ENCODE data around the gene CCDC9B.

Gene CCDC9B

GRCh38 chr15:40365624-40366456 lies 25.1 kb upstream of the CCDC9B start:
- DNase-seq (ENCODE audit: low read depth in 3 of 3): no peak

GRCh38 chr15:40365016-40365415 lies 24.3 kb upstream of the CCDC9B start:
- DNase-seq (ENCODE audit: low read depth in 3 of 3): no peak

GRCh38 chr15:40364251-40364650 lies 23.5 kb upstream of the CCDC9B start:
- no peak for DNase-seq (ENCODE audit: low read depth in 3 of 3)

DNA sequence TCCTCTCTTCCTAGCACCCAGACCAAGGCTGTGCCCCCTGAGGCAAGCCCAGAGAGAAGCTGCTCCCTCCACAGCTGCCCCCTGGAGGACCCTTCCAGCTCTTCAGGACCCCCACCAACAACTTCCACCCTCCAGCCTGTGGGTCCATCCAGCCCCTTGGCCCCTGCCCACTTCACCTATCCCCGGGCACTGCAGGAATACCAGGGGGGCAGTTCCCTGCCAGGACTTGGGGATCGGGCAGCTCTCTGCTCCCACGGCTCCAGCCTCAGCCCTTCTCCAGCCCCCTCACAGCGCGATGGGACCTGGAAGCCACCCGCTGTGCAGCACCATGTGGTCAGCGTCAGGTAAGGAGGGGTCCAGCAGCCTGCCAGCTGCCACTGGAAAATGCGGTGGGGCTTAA lies 22.9 kb upstream of the CCDC9B start:
- no peak for DNase-seq (ENCODE audit: low read depth in 3 of 3)

- no peak for DNase-seq (ENCODE audit: low read depth in 3 of 3)
Observed at GRCh38 chr15:40361640-40362039, 20.9 kb upstream of the CCDC9B start.

GRCh38 chr15:40360015-40360414 lies 19.3 kb upstream of the CCDC9B start:
- DNase-seq (ENCODE audit: low read depth in 3 of 3): no peak

- DNase-seq (ENCODE audit: low read depth in 3 of 3): peak in 1 of 3 experiments; percentile 27
Observed at GRCh38 chr15:40358471-40359353, 18.0 kb upstream of the CCDC9B start.

- peak; percentile 79 to 83 (median 81) for DNase-seq (ENCODE audit: low read depth in 3 of 3)
Observed at GRCh38 chr15:40357723-40358470, 17.2 kb upstream of the CCDC9B start, which contains the start of gene DISP2. DISP2 (plus strand) TSS chr15:40358219; CDS start chr15:40358322, 103 bp downstream.

- no peak for DNase-seq (ENCODE audit: low read depth in 3 of 3)
Observed at GRCh38 chr15:40357246-40357645, 16.5 kb upstream of the CCDC9B start.

DNA sequence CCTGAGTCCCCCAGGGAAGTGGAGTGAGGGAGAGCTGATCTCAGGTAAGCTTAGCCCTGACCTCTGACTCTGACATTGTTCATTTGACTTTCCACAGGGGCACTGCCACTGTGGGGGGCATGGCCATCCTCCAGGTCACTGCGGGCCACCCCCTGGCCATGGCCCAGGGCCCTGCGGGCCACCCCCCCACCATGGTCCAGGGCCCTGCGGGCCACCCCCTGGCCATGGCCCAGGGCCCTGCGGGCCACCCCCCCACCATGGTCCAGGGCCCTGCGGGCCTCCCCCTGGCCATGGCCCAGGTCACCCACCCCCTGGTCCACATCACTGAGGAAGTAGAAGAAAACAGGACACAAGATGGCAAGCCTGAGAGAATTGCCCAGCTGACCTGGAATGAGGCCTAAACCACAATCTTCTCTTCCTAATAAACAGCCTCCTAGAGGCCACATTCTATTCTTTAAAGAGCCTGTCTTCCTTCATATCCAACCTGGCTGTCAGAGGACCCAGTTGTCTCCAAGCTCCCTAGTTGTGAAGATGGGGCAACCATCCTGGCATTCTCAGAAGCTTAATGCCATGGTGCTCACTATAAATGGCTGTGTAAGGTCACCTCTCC lies 15.3 kb upstream of the CCDC9B start:
- no peak for DNase-seq (ENCODE audit: low read depth in 3 of 3)

DNA sequence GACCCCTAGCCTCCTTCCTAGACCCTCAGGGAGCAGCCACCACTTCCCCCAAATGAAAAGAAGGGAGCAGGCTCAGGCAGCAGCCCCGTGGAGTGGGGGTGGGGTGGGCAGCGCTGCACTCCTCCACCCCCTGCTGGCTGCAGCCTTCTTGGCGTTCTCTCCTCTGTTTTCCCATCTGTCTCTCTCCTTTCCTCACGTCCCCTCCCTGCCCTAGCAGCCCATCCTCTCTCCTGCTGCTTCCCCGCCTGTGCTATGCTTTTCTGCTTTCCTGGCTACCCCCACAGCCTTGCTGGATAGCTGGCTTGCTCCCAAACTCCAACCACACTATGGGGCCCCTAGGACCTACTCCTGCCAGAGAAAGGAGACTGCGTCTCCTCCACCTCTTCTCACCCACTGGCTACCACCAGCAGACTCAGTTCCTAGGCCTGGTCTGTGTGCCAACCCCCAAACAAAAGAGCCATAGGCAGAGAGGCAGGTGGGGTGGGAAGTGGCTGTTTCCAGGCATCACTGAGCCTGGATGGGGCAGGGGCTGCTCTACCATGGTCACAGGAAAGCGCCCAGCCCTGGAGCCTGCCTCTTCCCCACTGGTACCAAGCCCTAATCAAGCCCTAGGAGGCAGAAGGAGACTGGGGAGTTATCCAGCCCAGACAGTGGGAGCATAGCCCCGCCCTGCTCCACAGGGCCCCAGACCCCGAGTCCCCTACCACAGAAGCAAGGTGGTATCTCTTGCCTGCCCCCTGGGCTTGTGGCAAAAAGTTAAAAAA lies 13.9 kb upstream of the CCDC9B start:
- DNase-seq (ENCODE audit: low read depth in 3 of 3): no peak

DNA sequence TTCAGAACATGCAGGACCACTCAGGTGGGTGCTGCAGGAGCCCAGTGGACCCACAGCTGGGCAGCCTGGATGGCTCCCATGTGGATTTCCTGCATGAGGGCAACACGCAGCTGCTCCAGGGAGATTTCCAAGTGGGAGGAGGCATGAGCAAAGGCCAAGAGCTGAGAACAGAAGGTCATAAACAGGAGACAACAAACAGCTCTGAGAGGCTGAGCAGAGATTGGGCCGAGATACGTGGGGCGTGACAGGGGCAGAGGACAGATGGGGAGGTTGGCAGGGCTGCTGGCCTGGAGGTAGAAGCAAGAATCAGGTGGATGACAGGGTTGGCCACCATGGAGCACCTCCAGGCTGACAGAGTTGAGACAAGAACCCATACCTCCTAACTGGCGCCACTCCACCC lies 13.0 kb upstream of the CCDC9B start:
- no peak for DNase-seq (ENCODE audit: low read depth in 3 of 3)

- no peak for DNase-seq (ENCODE audit: low read depth in 3 of 3)
Observed at GRCh38 chr15:40352281-40352901, 11.7 kb upstream of the CCDC9B start.

DNA sequence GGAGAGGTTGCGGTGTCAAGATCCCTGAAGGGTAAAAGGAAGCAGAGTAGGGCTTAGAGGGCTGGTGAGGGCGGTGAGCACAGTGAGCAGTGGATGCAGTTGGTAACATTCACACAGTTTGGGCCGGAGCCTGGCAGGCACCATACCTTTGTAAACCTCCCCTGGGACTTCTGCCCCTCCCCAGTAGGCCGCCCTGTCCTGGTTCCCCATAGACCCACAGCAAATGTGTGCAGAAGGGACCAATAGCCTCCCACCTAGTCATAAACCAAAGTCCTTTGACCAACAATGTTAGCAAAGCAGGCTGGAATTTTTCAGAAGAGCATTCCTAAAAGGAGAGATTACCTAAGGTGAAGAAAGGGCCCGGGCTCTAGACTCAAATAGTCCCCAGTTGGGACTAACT lies 8.4 kb upstream of the CCDC9B start:
- no peak for DNase-seq (ENCODE audit: low read depth in 3 of 3)

DNA sequence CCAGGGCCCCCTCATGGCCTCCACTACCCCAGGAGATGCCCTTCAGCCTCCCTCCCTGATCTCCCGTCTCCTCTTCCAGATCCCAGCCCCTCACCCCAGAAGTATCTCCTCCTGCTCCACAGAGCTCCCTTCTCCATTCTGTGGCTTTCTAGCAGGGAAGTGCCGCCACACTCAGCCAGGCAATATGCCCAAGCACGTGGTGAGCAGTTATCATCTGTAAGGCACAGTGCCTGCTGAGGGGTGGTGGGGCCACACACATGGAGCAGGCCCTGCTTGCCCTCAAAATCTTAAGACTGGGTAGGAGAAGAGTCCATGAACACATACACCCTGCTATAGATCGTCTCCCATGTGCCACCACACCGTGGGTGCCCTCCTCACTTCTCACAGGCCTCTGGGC lies 7.7 kb upstream of the CCDC9B start:
- no peak for DNase-seq (ENCODE audit: low read depth in 3 of 3)

DNA sequence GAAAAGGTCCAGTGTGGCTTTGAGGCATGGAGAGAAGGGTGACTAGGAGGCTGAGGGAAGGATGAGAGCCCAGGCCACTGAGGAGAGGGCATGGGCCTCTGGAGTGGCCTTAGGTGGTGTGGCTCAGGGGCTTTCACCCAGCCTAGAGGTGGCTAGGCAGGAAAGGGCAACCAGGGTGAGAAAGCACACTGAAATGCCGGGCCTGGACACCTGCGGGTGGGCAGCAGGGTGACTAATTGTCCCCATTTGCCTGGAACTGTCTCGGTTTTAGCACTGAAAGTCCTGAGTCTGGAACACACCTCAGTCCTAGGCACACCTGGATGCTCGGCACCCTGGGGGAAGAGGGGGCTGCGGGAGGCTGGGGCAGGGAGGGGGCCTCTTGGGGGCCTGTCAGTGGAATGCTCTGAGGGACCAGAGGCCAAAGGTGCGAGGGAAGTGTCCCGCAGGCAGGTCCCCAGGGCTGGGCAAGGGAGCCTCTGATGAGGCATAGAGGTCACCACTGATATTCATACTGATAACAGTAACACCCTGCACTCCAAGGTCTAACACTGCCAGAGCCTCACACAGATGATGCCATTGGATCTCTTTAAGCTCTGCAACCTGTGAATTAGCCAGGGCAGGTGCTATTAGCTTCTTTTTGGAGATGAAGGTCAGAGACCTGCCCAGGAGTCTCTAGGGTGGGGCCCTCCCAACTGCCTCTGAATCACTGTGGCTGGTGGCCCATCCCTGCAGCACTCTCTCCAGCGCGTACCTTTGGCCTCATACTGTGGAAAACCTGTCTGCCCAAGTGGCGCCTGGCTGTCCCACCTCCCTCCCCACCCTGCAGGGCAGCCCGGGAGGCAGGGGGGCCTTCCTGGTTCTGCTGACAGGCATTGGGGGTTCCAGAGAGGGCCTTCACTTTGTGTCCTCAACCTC lies 7.1 kb upstream of the CCDC9B start:
- DNase-seq (ENCODE audit: low read depth in 3 of 3): no peak

GRCh38 chr15:40346579-40347558 lies 6.1 kb upstream of the CCDC9B start:
- no peak for DNase-seq (ENCODE audit: low read depth in 3 of 3)
